Activated CD4-positive, alpha-beta memory T cell treated with anti-CD3 and anti-CD28 coated beads for 36 hours (primary cell): ENCODE results near the gene MRPL37. TPM values are rescaled to one million over a fixed set of nuclear protein-coding genes. Genes with fewer than 3 reads are reported as not detected.
"Not testable (repeated sequence)": the region's sequence is repeated elsewhere in the genome, so short reads cannot be mapped to it uniquely, and the experiment has no call there.

ENCODE experiments used
- CTCF ChIA-PET: fragments of 350-600 bp; sonication (Branson Sonifier 250); formaldehyde crosslinking; loops from one replicate; lab custom pipeline; 2021; ENCODE audit warnings: antibody characterized with exemption, inconsistent platforms; lab: Charles Lee
- POLR2A ChIA-PET: fragments of 350-600 bp; sonication (Branson Sonifier 250); formaldehyde crosslinking; loops from one replicate; lab custom pipeline; 2021; ENCODE audit warnings: antibody characterized with exemption; lab: Charles Lee
- DNase-seq: peaks from one replicate; pipeline ENCODE4 v3.0.0-alpha.2; 2020
- H3K27ac Mint-ChIP-seq: one replicate; pipeline ENCODE4 v1.8.0; 2021; ENCODE audit warnings: mixed read lengths
- H3K27me3 Mint-ChIP-seq: one replicate; pipeline ENCODE4 v1.8.0; 2021; ENCODE audit warnings: mixed read lengths
- H3K36me3 Mint-ChIP-seq: one replicate; pipeline ENCODE4 v1.8.0; 2021; ENCODE audit warnings: mixed read lengths
- H3K4me1 Mint-ChIP-seq: one replicate; pipeline ENCODE4 v1.8.0; 2021; ENCODE audit warnings: low read depth, mixed read lengths
- H3K4me3 Mint-ChIP-seq: one replicate; pipeline ENCODE4 v1.8.0; 2021; ENCODE audit warnings: mild to moderate bottlenecking, mixed read lengths
- H3K9me3 Mint-ChIP-seq: one replicate; pipeline ENCODE4 v1.8.0; 2021; ENCODE audit warnings: mixed read lengths
- intact Hi-C: fragments of 100-400 bp; cut with micrococcal nuclease; formaldehyde crosslinking; loops from one replicate; pipeline ENCODE4 v1.15.1; 2023
- total RNA-seq, 2 experiments: library from RNA; stranded (reverse); gene quantifications; one replicate each; pipeline ENCODE4 v1.2.3, GENCODE V29; 2021

MRPL37 gene
- total RNA-seq, 2 experiments from 2014 or later: 157 to 166 TPM

- CTCF ChIA-PET: interaction anchor here (1.2 kb wide), 1 partner anchor 81 kb away, joined by 3 read pairs; no protein-coding TSS in a partner anchor
- no peak overlapping the region for H3K27ac Mint-ChIP-seq
These were observed 36.9 kb upstream of the MRPL37 start for GRCh38 chr1:54163051-54163450.

GRCh38 chr1:54163573-54163972 is 36.4 kb upstream of the MRPL37 start:
- no peaks in the 10 kb centered on the region for H3K9me3 Mint-ChIP-seq
- no peak for DNase-seq
- no peaks in the 10 kb centered on the region for H3K4me1 Mint-ChIP-seq
- H3K4me3 Mint-ChIP-seq: no peak overlapping the region
- no peaks in the 10 kb centered on the region for H3K36me3 Mint-ChIP-seq
- ChIA-PET POLR2A (no interaction called here), CTCF (no interaction called here)
- no peaks in the 10 kb centered on the region for H3K27me3 Mint-ChIP-seq
- no peak overlapping the region for H3K27ac Mint-ChIP-seq
- intact Hi-C loops: no loop called here

More at GRCh38 chr1:54163051-54163450, 36.9 kb upstream of the MRPL37 start:
- Mint-ChIP-seq H3K27me3 (no peaks in the 10 kb centered on the region), H3K4me3 (no peak overlapping the region), H3K36me3 (no peaks in the 10 kb centered on the region), H3K4me1 (no peaks in the 10 kb centered on the region), H3K9me3 (no peaks in the 10 kb centered on the region)
- intact Hi-C loops: no loop called here
- DNase-seq: no peak
- POLR2A ChIA-PET: no interaction called here

- intact Hi-C loops: no loop called here
- no peaks in the 10 kb centered on the region for H3K27me3 Mint-ChIP-seq
- H3K9me3 Mint-ChIP-seq: no peaks in the 10 kb centered on the region
- ChIA-PET POLR2A (interaction anchor here (0.6 kb wide), 1 partner anchor 479 kb away, joined by 3 read pairs; no protein-coding TSS in a partner anchor), CTCF (no interaction called here)
- H3K27ac Mint-ChIP-seq: no peak overlapping the region
- H3K4me3 Mint-ChIP-seq: no peak overlapping the region
- no peaks in the 10 kb centered on the region for H3K36me3 Mint-ChIP-seq
- H3K4me1 Mint-ChIP-seq: no peaks in the 10 kb centered on the region
- no peak for DNase-seq
These were observed 34.8 kb upstream of the MRPL37 start for GRCh38 chr1:54165146-54165545.

GRCh38 chr1:54166357-54166756 is 33.6 kb upstream of the MRPL37 start:
- H3K9me3 Mint-ChIP-seq, H3K4me3 Mint-ChIP-seq, intact Hi-C loops, POLR2A ChIA-PET, CTCF ChIA-PET, H3K36me3 Mint-ChIP-seq, H3K27ac Mint-ChIP-seq, H3K27me3 Mint-ChIP-seq, DNase-seq, H3K4me1 Mint-ChIP-seq: not testable (repeated sequence)

- CTCF ChIA-PET: no interaction called here
- Mint-ChIP-seq H3K36me3 (no peaks in the 10 kb centered on the region), H3K27ac (no peak overlapping the region), H3K27me3 (no peaks in the 10 kb centered on the region), H3K4me1 (peaks cover 11% of the 10 kb centered on the region), H3K4me3 (no peak overlapping the region), H3K9me3 (no peaks in the 10 kb centered on the region)
- intact Hi-C loops: no loop called here
- no peak for DNase-seq
- POLR2A ChIA-PET: no interaction called here
These were observed 32.4 kb upstream of the MRPL37 start for GRCh38 chr1:54167422-54168139.

DNA sequence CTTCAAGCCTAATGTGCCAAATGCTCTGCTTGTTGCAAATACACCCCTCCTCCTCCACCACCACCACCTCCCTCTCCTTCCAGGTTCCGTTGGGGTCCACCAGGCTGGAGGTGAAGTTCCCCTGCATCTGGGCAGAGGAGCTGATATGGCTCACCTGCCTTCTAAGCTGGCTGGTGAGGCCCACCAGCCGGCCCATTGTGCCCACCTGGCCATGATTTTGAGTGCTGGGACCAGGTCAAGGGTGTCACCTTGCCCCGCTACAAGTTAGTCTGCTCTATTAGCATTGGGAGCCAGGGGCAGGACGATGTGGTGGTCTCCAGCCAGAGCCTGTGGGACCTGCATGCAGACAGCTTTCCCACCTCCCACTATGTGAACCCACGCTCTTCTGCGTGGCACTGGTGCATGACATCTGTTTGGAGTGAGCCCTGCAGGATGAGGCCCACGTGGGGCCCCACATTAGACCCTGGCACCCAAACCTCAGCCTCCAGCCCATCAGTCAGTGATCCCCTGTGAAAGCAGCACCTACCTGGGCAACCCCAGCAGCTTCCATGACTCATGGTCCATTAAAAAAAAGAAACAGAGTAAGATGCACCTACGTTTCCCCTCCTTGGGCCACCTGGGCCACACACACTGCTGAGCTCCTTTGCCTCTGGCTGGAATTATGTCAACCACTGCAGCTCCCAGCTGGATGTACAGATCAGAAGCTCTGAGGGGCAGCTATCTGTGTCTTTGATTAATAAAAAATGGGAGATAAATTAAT is 31.6 kb upstream of the MRPL37 start:
- no peak overlapping the region for H3K4me3 Mint-ChIP-seq
- H3K27ac Mint-ChIP-seq: no peak overlapping the region
- H3K27me3 Mint-ChIP-seq: no peaks in the 10 kb centered on the region
- POLR2A ChIA-PET: no interaction called here
- no peaks in the 10 kb centered on the region for H3K9me3 Mint-ChIP-seq
- CTCF ChIA-PET: no interaction called here
- intact Hi-C loops: no loop called here
- peaks cover 11% of the 10 kb centered on the region for H3K4me1 Mint-ChIP-seq
- DNase-seq: no peak
- no peaks in the 10 kb centered on the region for H3K36me3 Mint-ChIP-seq

DNA sequence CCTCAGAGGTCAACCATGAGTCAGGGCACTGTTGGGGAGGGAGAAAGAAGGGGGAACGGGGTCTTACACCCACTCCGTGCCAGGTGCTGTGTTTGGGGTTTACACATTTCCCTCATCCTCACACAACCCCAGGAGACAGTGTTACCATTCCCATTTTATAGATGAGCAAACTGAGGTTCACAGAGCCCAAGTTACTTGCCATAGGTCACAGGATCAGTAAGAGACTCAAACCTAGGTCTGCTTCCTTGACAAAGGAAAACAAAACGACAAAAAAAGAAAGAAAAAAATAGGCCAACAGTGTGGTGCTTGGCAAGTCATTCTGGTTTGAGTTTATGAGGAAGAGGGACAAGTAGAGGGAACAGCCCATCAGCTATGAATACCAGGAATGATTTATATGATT is 30.9 kb upstream of the MRPL37 start:
- no peak for DNase-seq
- H3K4me3 Mint-ChIP-seq: no peak overlapping the region
- H3K4me1 Mint-ChIP-seq: peaks cover 11% of the 10 kb centered on the region
- H3K27me3 Mint-ChIP-seq: no peaks in the 10 kb centered on the region
- intact Hi-C loops: no loop called here
- H3K9me3 Mint-ChIP-seq: no peaks in the 10 kb centered on the region
- no peak overlapping the region for H3K27ac Mint-ChIP-seq
- POLR2A ChIA-PET: no interaction called here
- H3K36me3 Mint-ChIP-seq: no peaks in the 10 kb centered on the region
- CTCF ChIA-PET: no interaction called here

- ChIA-PET CTCF (interaction anchor here (2.8 kb wide), 1 partner anchor 10 kb away, joined by 9 read pairs; no protein-coding TSS in a partner anchor), POLR2A (interaction anchor here (1.5 kb wide), 1 partner anchor 16 kb away, joined by 3 read pairs; no protein-coding TSS in a partner anchor)
- H3K9me3 Mint-ChIP-seq: no peaks in the 10 kb centered on the region
- H3K27ac Mint-ChIP-seq: peak overlapping the region; percentile 4
- intact Hi-C loops: no loop called here
- no peak overlapping the region for H3K4me3 Mint-ChIP-seq
- H3K36me3 Mint-ChIP-seq: no peaks in the 10 kb centered on the region
- H3K27me3 Mint-ChIP-seq: no peaks in the 10 kb centered on the region
- peak; percentile 10 for DNase-seq
- peaks cover 11% of the 10 kb centered on the region for H3K4me1 Mint-ChIP-seq
These were observed 29.0 kb upstream of the MRPL37 start for GRCh38 chr1:54171016-54171415.

- ChIA-PET POLR2A (interaction anchor here (0.8 to 1.5 kb wide), 2 partner anchors 16 to 19 kb away, joined by 3 read pairs; no protein-coding TSS in a partner anchor), CTCF (interaction anchor here (2.8 kb wide), 1 partner anchor 10 kb away, joined by 9 read pairs; no protein-coding TSS in a partner anchor)
- DNase-seq: no peak
- Mint-ChIP-seq H3K4me1 (peaks cover 11% of the 10 kb centered on the region), H3K27me3 (no peaks in the 10 kb centered on the region), H3K36me3 (no peaks in the 10 kb centered on the region), H3K27ac (no peak overlapping the region), H3K4me3 (no peak overlapping the region), H3K9me3 (no peaks in the 10 kb centered on the region)
- intact Hi-C loops: no loop called here
These were observed 28.4 kb upstream of the MRPL37 start for GRCh38 chr1:54171606-54172005.

GRCh38 chr1:54172614-54173599 is 27.1 kb upstream of the MRPL37 start:
- Mint-ChIP-seq H3K36me3 (no peaks in the 10 kb centered on the region), H3K4me1 (peaks cover 11% of the 10 kb centered on the region), H3K9me3 (no peaks in the 10 kb centered on the region), H3K27ac (no peak overlapping the region), H3K4me3 (no peak overlapping the region), H3K27me3 (no peaks in the 10 kb centered on the region)
- ChIA-PET CTCF (interaction anchor here (0.8 to 2.8 kb wide), 2 partner anchors 8 to 9 kb away, joined by 4 to 9 read pairs; no protein-coding TSS in a partner anchor), POLR2A (interaction anchor here (0.6 kb wide), 1 partner anchor 57 kb away, joined by 3 read pairs; no protein-coding TSS in a partner anchor)
- intact Hi-C loops: no loop called here
- DNase-seq: no peak

DNA sequence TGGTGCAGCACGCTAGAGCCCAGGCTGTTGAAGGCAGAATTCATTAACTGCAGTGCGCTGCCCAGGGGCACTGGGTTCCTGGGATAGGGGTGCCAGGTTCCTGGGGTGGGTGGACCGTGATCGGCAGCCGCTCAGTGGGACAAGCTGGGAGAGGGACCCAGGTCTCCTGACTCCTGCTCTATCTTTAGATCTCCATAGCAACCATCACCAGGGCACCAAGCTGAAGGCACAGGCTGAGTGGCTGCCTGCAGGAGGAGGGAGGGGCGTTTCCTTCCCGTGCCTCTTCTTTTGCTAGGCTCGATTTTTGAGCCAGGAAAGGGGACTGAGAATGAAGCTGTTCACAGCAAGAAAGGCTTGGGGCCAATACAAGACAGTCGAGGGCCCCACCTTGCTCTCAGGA is 26.3 kb upstream of the MRPL37 start:
- Mint-ChIP-seq H3K27ac (no peak overlapping the region), H3K9me3 (no peaks in the 10 kb centered on the region), H3K4me3 (no peak overlapping the region), H3K27me3 (no peaks in the 10 kb centered on the region), H3K36me3 (no peaks in the 10 kb centered on the region), H3K4me1 (peaks cover 11% of the 10 kb centered on the region)
- no peak for DNase-seq
- ChIA-PET POLR2A (no interaction called here), CTCF (interaction anchor here (0.8 kb wide), 1 partner anchor 8 kb away, joined by 4 read pairs; no protein-coding TSS in a partner anchor)
- intact Hi-C loops: no loop called here
